ENCODE measurements around the gene FGD5. TPM values are rescaled to one million over a fixed set of nuclear protein-coding genes. Genes with fewer than 3 reads are reported as not detected.

Gene FGD5
- total RNA-seq, 3 donors from 2014 or later (not counting 1 experiment from before 2014, with no cell fraction given): not detected

GRCh38 chr3:14787630-14788029, 31.1 kb upstream of the FGD5 start:
- no peak overlapping the region for H3K27ac ChIP-seq (ENCODE audit: low read length)
- intact Hi-C loops (cut with micrococcal nuclease): no loop called here
- TF ChIP-seq CTCF (IDR thresholded peaks at IDR 0.05): no peak
- Mint-ChIP-seq H3K27ac (no peak overlapping the region), H3K27me3 (ENCODE audit: low read depth in 2 of 2) (peaks cover 3 to 7% of the 10 kb centered on the region in 2 donors), H3K4me1 (no peaks in the 10 kb centered on the region), H3K4me3 (no peak overlapping the region), H3K9me3 (no peaks in the 10 kb centered on the region), H3K36me3 (no peaks in the 10 kb centered on the region)
- no peak overlapping the region for H3K4me3 ChIP-seq (ENCODE audit: low read length)
- no peaks in the 10 kb centered on the region for H3K27me3 ChIP-seq (ENCODE audit: control insufficient read depth, insufficient read depth, low read length)
- ATAC-seq (no peak), DNase-seq (no peak)
- no peaks in the 10 kb centered on the region for H3K4me1 ChIP-seq (ENCODE audit: control insufficient read depth, insufficient read depth, low read length)
- H3K36me3 ChIP-seq (ENCODE audit: control insufficient read depth, insufficient read depth, low read length): no peaks in the 10 kb centered on the region
- H3K9me3 ChIP-seq (ENCODE audit: control insufficient read depth, insufficient read depth, low read length): no peaks in the 10 kb centered on the region
- 64% methylated on average over 7 of the region's 7 CpGs for WGBS (ENCODE audit: insufficient coverage)

GRCh38 chr3:14788644-14789043, 30.1 kb upstream of the FGD5 start:
- H3K4me1 ChIP-seq (ENCODE audit: control insufficient read depth, insufficient read depth, low read length): no peaks in the 10 kb centered on the region
- Mint-ChIP-seq H3K36me3 (no peaks in the 10 kb centered on the region), H3K27ac (no peak overlapping the region), H3K4me1 (no peaks in the 10 kb centered on the region), H3K9me3 (no peaks in the 10 kb centered on the region), H3K27me3 (ENCODE audit: low read depth in 2 of 2) (peaks cover 7 to 8% of the 10 kb centered on the region in 2 donors), H3K4me3 (no peak overlapping the region)
- H3K4me3 ChIP-seq (ENCODE audit: low read length): no peak overlapping the region
- ATAC-seq: no peak
- no peaks in the 10 kb centered on the region for H3K36me3 ChIP-seq (ENCODE audit: control insufficient read depth, insufficient read depth, low read length)
- H3K27me3 ChIP-seq (ENCODE audit: control insufficient read depth, insufficient read depth, low read length): no peaks in the 10 kb centered on the region
- WGBS (ENCODE audit: insufficient coverage): 87% methylated on average over 7 of the region's 7 CpGs
- DNase-seq: no peak
- H3K27ac ChIP-seq (ENCODE audit: low read length): no peak overlapping the region
- TF ChIP-seq CTCF (IDR thresholded peaks at IDR 0.05): no peak
- intact Hi-C loops (cut with micrococcal nuclease): no loop called here
- H3K9me3 ChIP-seq (ENCODE audit: control insufficient read depth, insufficient read depth, low read length): no peaks in the 10 kb centered on the region

- Mint-ChIP-seq H3K27ac (no peak overlapping the region), H3K27me3 (ENCODE audit: low read depth in 2 of 2) (peaks cover 8% of the 10 kb centered on the region in 2 donors), H3K4me1 (no peaks in the 10 kb centered on the region), H3K4me3 (no peak overlapping the region), H3K9me3 (no peaks in the 10 kb centered on the region), H3K36me3 (no peaks in the 10 kb centered on the region)
- DNase-seq (no peak), ATAC-seq (no peak)
- 84% methylated on average over 5 of the region's 5 CpGs for WGBS (ENCODE audit: insufficient coverage)
- H3K27me3 ChIP-seq (ENCODE audit: control insufficient read depth, insufficient read depth, low read length): no peaks in the 10 kb centered on the region
- H3K27ac ChIP-seq (ENCODE audit: low read length): no peak overlapping the region
- H3K4me1 ChIP-seq (ENCODE audit: control insufficient read depth, insufficient read depth, low read length): no peaks in the 10 kb centered on the region
- no peak overlapping the region for H3K4me3 ChIP-seq (ENCODE audit: low read length)
- no peaks in the 10 kb centered on the region for H3K9me3 ChIP-seq (ENCODE audit: control insufficient read depth, insufficient read depth, low read length)
- no peaks in the 10 kb centered on the region for H3K36me3 ChIP-seq (ENCODE audit: control insufficient read depth, insufficient read depth, low read length)
- no peak for TF ChIP-seq CTCF (IDR thresholded peaks at IDR 0.05)
- intact Hi-C loops (cut with micrococcal nuclease): no loop called here
Observed at GRCh38 chr3:14789221-14789620, 29.5 kb upstream of the FGD5 start.

GRCh38 chr3:14789640-14790285, 29.0 kb upstream of the FGD5 start:
- H3K27ac ChIP-seq (ENCODE audit: low read length): no peak overlapping the region
- no peak for TF ChIP-seq CTCF (IDR thresholded peaks at IDR 0.05)
- no peaks in the 10 kb centered on the region for H3K36me3 ChIP-seq (ENCODE audit: control insufficient read depth, insufficient read depth, low read length)
- 70% methylated on average over 10 of the region's 10 CpGs for WGBS (ENCODE audit: insufficient coverage)
- Mint-ChIP-seq H3K4me3 (no peak overlapping the region), H3K27me3 (ENCODE audit: low read depth in 2 of 2) (peaks cover 8 to 14% of the 10 kb centered on the region in 2 donors), H3K27ac (no peak overlapping the region), H3K9me3 (no peaks in the 10 kb centered on the region), H3K4me1 (no peaks in the 10 kb centered on the region), H3K36me3 (no peaks in the 10 kb centered on the region)
- no peaks in the 10 kb centered on the region for H3K27me3 ChIP-seq (ENCODE audit: control insufficient read depth, insufficient read depth, low read length)
- no peaks in the 10 kb centered on the region for H3K4me1 ChIP-seq (ENCODE audit: control insufficient read depth, insufficient read depth, low read length)
- DNase-seq: no peak
- ATAC-seq: no peak
- H3K4me3 ChIP-seq (ENCODE audit: low read length): no peak overlapping the region
- H3K9me3 ChIP-seq (ENCODE audit: control insufficient read depth, insufficient read depth, low read length): no peaks in the 10 kb centered on the region
- intact Hi-C loops (cut with micrococcal nuclease): no loop called here

Measured in natural killer cell (primary cell).